ENCODE measurements around the gene LNPEP.

LNPEP gene

DNA sequence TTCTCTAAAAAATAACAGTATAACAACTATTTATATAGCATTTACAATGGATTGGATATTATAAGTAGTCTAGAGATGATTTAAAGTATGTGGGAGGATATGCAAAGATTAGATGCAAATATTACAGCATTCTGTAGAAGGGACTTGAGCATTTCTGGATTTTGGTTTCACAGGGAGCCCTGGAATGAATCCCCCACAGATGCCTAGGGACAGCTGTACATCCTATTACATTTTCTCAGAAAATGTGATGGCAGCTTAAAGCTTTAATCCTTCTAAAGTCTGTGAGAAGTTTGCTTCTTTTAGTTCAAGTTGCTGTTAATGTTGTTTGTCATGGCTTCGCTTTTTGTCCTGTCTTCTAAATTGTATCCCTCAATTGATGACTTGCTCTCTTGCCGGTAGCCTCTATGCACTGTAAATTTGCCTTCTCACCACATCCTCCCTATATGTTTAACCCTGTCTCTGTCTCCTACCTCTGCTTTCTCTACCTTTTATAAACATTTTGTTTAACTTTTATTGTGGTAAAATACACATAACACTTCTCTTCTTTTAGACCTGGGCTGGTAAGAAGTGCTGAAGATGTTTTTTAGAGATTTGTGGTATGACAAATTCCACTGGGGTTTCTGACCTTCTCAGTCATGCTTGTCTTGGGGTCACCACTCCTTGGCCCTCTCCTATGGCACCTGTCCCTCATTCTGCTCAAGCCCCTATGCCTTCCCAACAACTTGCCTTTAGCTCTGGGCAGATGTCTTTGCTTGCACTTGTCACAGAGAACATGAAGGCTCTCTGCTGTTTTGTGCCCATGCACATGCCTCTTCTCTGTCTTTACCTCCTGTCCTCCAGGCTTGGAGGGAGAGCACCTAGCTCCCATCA lies 37.9 kb downstream of the LNPEP start:
- no peak for DNase-seq (ENCODE audit: extremely low read depth, low read depth)
- TF ChIP-seq, protein P1, sequence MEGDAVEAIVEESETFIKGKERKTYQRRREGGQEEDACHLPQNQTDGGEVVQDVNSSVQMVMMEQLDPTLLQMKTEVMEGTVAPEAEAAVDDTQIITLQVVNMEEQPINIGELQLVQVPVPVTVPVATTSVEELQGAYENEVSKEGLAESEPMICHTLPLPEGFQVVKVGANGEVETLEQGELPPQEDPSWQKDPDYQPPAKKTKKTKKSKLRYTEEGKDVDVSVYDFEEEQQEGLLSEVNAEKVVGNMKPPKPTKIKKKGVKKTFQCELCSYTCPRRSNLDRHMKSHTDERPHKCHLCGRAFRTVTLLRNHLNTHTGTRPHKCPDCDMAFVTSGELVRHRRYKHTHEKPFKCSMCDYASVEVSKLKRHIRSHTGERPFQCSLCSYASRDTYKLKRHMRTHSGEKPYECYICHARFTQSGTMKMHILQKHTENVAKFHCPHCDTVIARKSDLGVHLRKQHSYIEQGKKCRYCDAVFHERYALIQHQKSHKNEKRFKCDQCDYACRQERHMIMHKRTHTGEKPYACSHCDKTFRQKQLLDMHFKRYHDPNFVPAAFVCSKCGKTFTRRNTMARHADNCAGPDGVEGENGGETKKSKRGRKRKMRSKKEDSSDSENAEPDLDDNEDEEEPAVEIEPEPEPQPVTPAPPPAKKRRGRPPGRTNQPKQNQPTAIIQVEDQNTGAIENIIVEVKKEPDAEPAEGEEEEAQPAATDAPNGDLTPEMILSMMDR (IDR thresholded peaks at IDR 0.05; ENCODE audit: low read depth, low read length) = no peak

DNA sequence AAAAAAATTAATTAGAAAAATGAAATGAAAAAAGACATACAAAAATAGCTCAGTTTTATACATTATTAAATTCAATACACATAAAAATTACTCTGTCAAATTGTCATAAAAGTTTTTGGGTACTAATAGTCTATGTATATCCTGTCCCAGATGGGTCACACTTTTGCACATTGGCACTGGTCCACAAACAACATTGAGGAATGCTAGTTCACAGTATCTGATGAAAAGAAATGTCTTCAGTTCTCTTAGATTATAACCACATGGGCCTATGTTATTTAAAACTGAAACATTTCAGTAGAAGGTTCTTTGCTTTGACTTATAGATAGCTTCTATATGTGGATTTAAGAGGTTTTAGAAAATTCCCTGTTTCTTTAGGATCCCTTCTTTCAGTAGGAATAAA lies 39.8 kb downstream of the LNPEP start:
- no peak for DNase-seq (ENCODE audit: extremely low read depth, low read depth)
- TF ChIP-seq, protein P1 (IDR thresholded peaks at IDR 0.05; ENCODE audit: low read depth, low read length) = no peak

DNA sequence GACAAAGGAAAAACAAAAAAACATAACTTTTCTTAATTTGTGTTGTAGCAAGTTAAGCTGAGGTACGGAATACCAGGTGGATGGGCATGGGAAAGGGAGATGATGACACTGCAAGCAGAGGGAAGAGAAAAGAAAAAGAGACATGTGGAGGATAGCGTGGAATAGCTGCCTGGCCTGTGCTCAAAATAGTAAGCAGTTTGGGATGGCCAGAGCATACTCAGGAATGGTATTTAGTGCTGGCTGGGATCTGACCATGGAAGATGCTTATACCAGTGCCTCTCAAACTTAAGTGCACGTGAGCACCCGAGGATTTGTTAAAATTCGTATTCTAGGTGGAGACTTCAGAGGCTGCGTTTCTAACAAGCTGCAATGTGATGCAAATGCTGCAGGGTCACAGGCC lies 41.3 kb downstream of the LNPEP start:
- DNase-seq (ENCODE audit: extremely low read depth, low read depth) = no peak
- TF ChIP-seq, protein P1 (IDR thresholded peaks at IDR 0.05; ENCODE audit: low read depth, low read length) = no peak

DNA sequence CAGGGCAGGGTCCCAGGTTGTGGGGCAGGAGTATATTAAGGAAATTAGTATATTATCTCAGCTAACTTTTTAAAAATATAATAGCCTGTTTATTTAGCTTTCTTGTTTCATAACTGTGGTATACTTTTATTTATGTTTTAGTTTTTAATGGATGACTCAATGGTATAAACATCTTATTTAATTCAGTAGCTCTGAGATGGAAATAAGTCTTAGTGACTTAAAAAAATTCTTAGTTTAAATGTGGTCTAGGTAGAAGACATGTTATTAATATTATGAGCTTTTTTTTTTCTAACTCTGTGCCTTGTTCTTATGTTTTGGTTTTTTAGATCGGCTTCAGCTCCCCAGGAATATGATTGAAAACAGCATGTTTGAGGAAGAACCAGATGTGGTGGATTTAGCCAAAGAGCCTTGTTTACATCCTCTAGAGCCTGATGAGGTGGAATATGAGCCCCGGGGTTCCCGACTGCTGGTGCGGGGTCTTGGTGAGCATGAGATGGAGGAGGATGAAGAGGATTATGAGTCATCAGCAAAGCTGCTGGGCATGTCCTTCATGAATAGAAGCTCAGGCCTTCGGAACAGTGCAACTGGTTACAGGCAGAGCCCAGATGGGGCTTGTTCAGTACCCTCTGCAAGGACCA lies 43.1 kb downstream of the LNPEP start:
- TF ChIP-seq, protein P1 (IDR thresholded peaks at IDR 0.05; ENCODE audit: low read depth, low read length) = no peak
- DNase-seq (ENCODE audit: extremely low read depth, low read depth) = peak; percentile 77

DNA sequence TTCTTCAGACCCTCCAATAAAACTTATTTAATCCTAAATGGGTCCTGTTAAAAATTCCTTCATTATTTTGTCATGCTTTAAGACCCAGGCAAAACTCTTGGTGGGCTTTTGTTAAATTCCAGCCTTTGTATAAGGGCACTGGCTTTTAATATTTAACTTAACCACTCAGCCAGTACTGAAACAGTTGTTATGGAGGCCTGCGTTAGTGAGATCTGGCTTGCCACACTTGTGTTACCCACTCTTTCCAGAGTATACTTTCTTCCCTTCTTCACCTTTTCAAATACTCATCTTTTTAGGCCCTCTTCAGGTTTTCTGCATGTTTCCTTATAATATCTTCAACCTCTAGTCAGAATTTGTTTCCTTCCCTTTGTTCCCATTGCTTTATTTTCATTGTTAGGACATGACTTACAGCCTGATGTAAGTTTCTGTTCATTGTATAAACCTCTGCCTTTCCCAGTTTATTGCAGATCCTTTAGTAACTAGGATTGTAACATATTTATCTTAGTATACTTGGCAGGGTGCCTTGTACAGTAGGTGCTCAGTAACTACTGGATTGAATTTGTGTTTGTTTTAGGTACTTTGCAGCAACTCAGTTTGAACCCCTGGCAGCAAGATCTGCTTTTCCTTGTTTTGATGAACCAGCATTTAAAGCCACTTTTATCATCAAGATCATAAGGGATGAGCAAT lies 48.8 kb downstream of the LNPEP start:
- TF ChIP-seq, protein P1 (IDR thresholded peaks at IDR 0.05; ENCODE audit: low read depth, low read length) = no peak
- DNase-seq (ENCODE audit: extremely low read depth, low read depth) = no peak

DNA sequence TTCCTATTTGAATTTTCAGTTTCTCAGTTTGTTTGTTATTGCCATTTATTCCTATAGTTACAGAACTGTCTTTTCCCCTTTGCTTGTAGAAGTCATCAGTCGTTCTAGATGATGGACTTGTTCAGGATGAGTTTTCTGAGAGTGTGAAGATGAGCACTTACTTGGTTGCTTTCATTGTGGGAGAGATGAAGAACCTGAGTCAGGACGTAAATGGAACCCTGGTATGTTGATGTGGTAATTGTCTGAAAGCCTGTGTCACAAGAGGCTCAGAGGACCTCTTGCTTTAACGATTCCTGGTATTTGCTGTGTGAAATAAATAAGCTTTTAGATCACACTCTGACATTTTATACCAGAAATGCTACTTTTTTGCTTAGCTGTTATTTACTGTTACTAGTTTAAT lies 50.6 kb downstream of the LNPEP start:
- DNase-seq (ENCODE audit: extremely low read depth, low read depth) = no peak
- TF ChIP-seq, protein P1 (IDR thresholded peaks at IDR 0.05; ENCODE audit: low read depth, low read length) = no peak

DNA sequence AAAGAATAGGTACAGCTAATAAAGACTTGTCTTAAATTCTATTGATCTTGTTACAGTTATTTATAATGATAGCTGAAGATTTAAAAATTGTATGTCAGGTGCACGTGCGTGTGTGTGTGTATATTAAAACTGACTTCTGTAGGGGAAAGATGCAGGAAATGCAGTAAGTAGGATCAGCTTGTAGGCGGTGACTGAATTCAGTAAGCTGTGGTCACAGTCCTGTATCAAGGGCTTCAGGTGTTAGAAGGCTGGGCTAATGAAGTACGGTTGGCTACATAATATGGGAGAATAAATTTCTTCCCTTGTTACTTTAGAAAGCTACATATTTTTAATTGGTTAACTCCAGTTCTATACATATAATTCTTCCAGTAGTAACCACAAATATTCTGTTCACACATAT lies 54.2 kb downstream of the LNPEP start:
- no peak for DNase-seq (ENCODE audit: extremely low read depth, low read depth)
- TF ChIP-seq, protein P1 (IDR thresholded peaks at IDR 0.05; ENCODE audit: low read depth, low read length) = no peak
